MM.1S (cell line): ENCODE data around the gene PRKG1.

Experiments used
- DNase-seq: peaks from one replicate; pipeline ENCODE4 v3.0.0-alpha.2; 2015
- H2AFZ ChIP-seq: fragments of 300-600 bp; sonication (generic); 2 replicates; pipeline ENCODE4 v1.6.0; 2016; ENCODE audit warnings: antibody characterized with exemption, low read length
- H3F3A ChIP-seq: fragments of 300-600 bp; sonication (generic); 2 replicates; pipeline ENCODE4 v1.6.1; 2016; ENCODE audit warnings: mild to moderate bottlenecking, antibody characterized with exemption, low read length, moderate library complexity, mixed read lengths; ENCODE audit not compliant: insufficient read depth
- H3K27ac ChIP-seq: fragments of 300-600 bp; sonication (generic); 2 replicates; pipeline ENCODE4 v1.5.1; 2016; ENCODE audit warnings: mild to moderate bottlenecking, low read length
- H3K27me3 ChIP-seq: fragments of 300-600 bp; sonication (generic); replicated peaks from 2 replicates; pipeline ENCODE4 v1.6.0; 2016; ENCODE audit warnings: low read length; ENCODE audit not compliant: insufficient read depth
- H3K36me3 ChIP-seq: fragments of 300-600 bp; sonication (generic); replicated peaks from 2 replicates; pipeline ENCODE4 v1.6.1; 2016; ENCODE audit warnings: mild to moderate bottlenecking, low read length, mixed read lengths; ENCODE audit not compliant: insufficient read depth
- H3K4me1 ChIP-seq: fragments of 300-600 bp; sonication (generic); 2 replicates; pipeline ENCODE4 v1.6.1; 2016; ENCODE audit warnings: low read length, mixed read lengths
- H3K4me2 ChIP-seq: fragments of 300-600 bp; sonication (generic); 2 replicates; pipeline ENCODE4 v1.6.0; 2016; ENCODE audit warnings: low read depth, low read length
- H3K4me3 ChIP-seq: fragments of 300-600 bp; sonication (generic); 2 replicates; pipeline ENCODE4 v1.5.1; 2016; ENCODE audit warnings: low read length, mixed read lengths
- H3K79me2 ChIP-seq: fragments of 300-600 bp; sonication (generic); 2 replicates; pipeline ENCODE4 v1.6.1; 2016; ENCODE audit warnings: mixed run types, low read length, mixed read lengths
- H3K9ac ChIP-seq: fragments of 300-600 bp; sonication (generic); 2 replicates; pipeline ENCODE4 v1.6.1; 2016; ENCODE audit warnings: low read length, mixed read lengths
- H3K9me2 ChIP-seq: fragments of 300-600 bp; sonication (generic); replicated peaks from 2 replicates; pipeline ENCODE4 v1.6.1; 2016; ENCODE audit warnings: mild to moderate bottlenecking, low read length, mixed read lengths; ENCODE audit not compliant: insufficient read depth
- H3K9me3 ChIP-seq: fragments of 300-600 bp; sonication (generic); replicated peaks from 2 replicates; pipeline ENCODE4 v1.6.1; 2016; ENCODE audit warnings: mild to moderate bottlenecking, low read length, mixed read lengths; ENCODE audit not compliant: insufficient read depth
- H4K20me1 ChIP-seq: fragments of 300-600 bp; sonication (generic); 2 replicates; pipeline ENCODE4 v1.6.1; 2016; ENCODE audit warnings: mild to moderate bottlenecking, low read length, moderate library complexity, mixed read lengths; ENCODE audit not compliant: insufficient read depth
- EZH2 ChIP-seq: fragments of 300-600 bp; sonication (generic); optimal IDR thresholded peaks from 2 replicates; pipeline ENCODE3; 2017; ENCODE audit warnings: low read depth, mild to moderate bottlenecking, antibody characterized with exemption, low read length, mixed read lengths
- EZH2phosphoT487 ChIP-seq: fragments of 300-600 bp; sonication (generic); IDR thresholded peaks from 2 replicates; pipeline ENCODE4 v1.6.1; 2018; ENCODE audit warnings: antibody characterized with exemption, low read length
- TF ChIP-seq, protein P1 (sequence below): fragments of 300-600 bp; sonication (generic); IDR thresholded peaks from 2 replicates; pipeline ENCODE4 v1.5.1; 2016; ENCODE audit warnings: antibody characterized with exemption, low read length, mixed read lengths

PRKG1 gene

GRCh38 chr10:51783941-51784340 is 709.7 kb downstream of the PRKG1 start:
- Histone ChIP-seq H2AFZ (no peak overlapping the region), H3K27me3 (no peaks in the 10 kb centered on the region), H3K36me3 (no peaks in the 10 kb centered on the region), H3K9ac (no peak overlapping the region), H3K4me2 (no peak overlapping the region), H3F3A (no peaks in the 10 kb centered on the region), H3K9me3 (no peaks in the 10 kb centered on the region), H3K79me2 (no peaks in the 10 kb centered on the region), H3K4me1 (peaks cover 2% of the 10 kb centered on the region; the same call in 1 of the 2 replicates), H3K9me2 (no peaks in the 10 kb centered on the region), H3K27ac (no peak overlapping the region), H4K20me1 (no peaks in the 10 kb centered on the region), H3K4me3 (no peak overlapping the region)
- no peak for TF ChIP-seq EZH2phosphoT487
- no peak for TF ChIP-seq EZH2
- TF ChIP-seq, protein P1, sequence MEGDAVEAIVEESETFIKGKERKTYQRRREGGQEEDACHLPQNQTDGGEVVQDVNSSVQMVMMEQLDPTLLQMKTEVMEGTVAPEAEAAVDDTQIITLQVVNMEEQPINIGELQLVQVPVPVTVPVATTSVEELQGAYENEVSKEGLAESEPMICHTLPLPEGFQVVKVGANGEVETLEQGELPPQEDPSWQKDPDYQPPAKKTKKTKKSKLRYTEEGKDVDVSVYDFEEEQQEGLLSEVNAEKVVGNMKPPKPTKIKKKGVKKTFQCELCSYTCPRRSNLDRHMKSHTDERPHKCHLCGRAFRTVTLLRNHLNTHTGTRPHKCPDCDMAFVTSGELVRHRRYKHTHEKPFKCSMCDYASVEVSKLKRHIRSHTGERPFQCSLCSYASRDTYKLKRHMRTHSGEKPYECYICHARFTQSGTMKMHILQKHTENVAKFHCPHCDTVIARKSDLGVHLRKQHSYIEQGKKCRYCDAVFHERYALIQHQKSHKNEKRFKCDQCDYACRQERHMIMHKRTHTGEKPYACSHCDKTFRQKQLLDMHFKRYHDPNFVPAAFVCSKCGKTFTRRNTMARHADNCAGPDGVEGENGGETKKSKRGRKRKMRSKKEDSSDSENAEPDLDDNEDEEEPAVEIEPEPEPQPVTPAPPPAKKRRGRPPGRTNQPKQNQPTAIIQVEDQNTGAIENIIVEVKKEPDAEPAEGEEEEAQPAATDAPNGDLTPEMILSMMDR, result no peak
- DNase-seq, result no peak

- H4K20me1 ChIP-seq, result no peaks in the 10 kb centered on the region
- H3K27ac ChIP-seq, result no peak overlapping the region
- DNase-seq, result no peak
- H3F3A ChIP-seq, result no peaks in the 10 kb centered on the region
- no peak overlapping the region for H3K9ac ChIP-seq
- H3K36me3 ChIP-seq, result no peaks in the 10 kb centered on the region
- no peaks in the 10 kb centered on the region for H3K79me2 ChIP-seq
- TF ChIP-seq, protein P1, result no peak
- TF ChIP-seq EZH2 (no peak), EZH2phosphoT487 (no peak)
- no peak overlapping the region for H2AFZ ChIP-seq
- H3K4me1 ChIP-seq, result peaks cover 8% of the 10 kb centered on the region; the same call in 1 of the 2 replicates
- no peaks in the 10 kb centered on the region for H3K9me2 ChIP-seq
- H3K4me2 ChIP-seq, result no peak overlapping the region
- H3K4me3 ChIP-seq, result no peak overlapping the region
- H3K27me3 ChIP-seq, result no peaks in the 10 kb centered on the region
- no peaks in the 10 kb centered on the region for H3K9me3 ChIP-seq
Observed at GRCh38 chr10:51786016-51786683, 711.9 kb downstream of the PRKG1 start.

DNA sequence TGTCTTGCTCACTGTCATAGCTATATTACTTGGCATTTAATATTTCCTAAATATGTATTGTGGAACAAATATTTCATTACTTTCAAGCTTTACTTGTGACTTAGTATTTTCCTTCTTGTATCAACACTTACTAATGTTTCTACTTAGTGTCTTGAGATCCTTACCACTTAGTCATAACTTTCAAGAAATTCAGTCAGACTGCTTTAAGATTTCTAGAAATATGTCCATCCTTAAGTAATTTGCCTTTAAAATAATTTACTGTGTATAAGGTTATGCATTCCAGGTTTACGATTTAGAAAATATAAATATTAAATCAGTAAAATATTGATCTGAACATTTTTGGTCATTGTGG is 712.4 kb downstream of the PRKG1 start:
- Histone ChIP-seq H3K27me3 (no peaks in the 10 kb centered on the region), H3K4me3 (no peak overlapping the region), H3K9ac (no peak overlapping the region), H3K9me2 (no peaks in the 10 kb centered on the region), H3F3A (no peaks in the 10 kb centered on the region), H3K79me2 (no peaks in the 10 kb centered on the region), H2AFZ (no peak overlapping the region), H3K4me1 (peaks cover 8% of the 10 kb centered on the region; the same call in 1 of the 2 replicates), H3K4me2 (no peak overlapping the region), H3K9me3 (no peaks in the 10 kb centered on the region), H3K27ac (no peak overlapping the region), H3K36me3 (no peaks in the 10 kb centered on the region), H4K20me1 (no peaks in the 10 kb centered on the region)
- TF ChIP-seq, protein P1, result no peak
- TF ChIP-seq EZH2 (no peak), EZH2phosphoT487 (no peak)
- no peak for DNase-seq
